ENCODE data around the gene CEACAM19.

CEACAM19 gene

GRCh38 chr19:44723299-44723951, 52.1 kb downstream of the CEACAM19 start:
- H3K9me3 ChIP-seq (ENCODE audit: control insufficient read depth, insufficient read depth, low read length): no peaks in the 10 kb centered on the region
- H3K4me3 ChIP-seq (ENCODE audit: low read length): no peak overlapping the region
- peaks cover 1% of the 10 kb centered on the region; the same call in 1 of the 2 replicates for H3K4me1 ChIP-seq (ENCODE audit: control insufficient read depth, insufficient read depth, low read length)
- no peaks in the 10 kb centered on the region for H3K36me3 ChIP-seq (ENCODE audit: control insufficient read depth, insufficient read depth, low read length)
- H3K27ac ChIP-seq (ENCODE audit: low read length): no peak overlapping the region
- WGBS (ENCODE audit: insufficient coverage, insufficient read length): no CpG with 5 or more reads among the region's 10 CpGs
- no peak for DNase-seq (ENCODE audit: low read depth, low spot score)
- no peaks in the 10 kb centered on the region for H3K27me3 ChIP-seq (ENCODE audit: control insufficient read depth, insufficient read depth, low read length)

GRCh38 chr19:44723952-44724319, 52.7 kb downstream of the CEACAM19 start:
- Histone ChIP-seq H3K4me1 (ENCODE audit: control insufficient read depth, insufficient read depth, low read length) (peaks cover 1% of the 10 kb centered on the region; the same call in 1 of the 2 replicates), H3K4me3 (ENCODE audit: low read length) (no peak overlapping the region), H3K27ac (ENCODE audit: low read length) (no peak overlapping the region), H3K27me3 (ENCODE audit: control insufficient read depth, insufficient read depth, low read length) (no peaks in the 10 kb centered on the region), H3K9me3 (ENCODE audit: control insufficient read depth, insufficient read depth, low read length) (no peaks in the 10 kb centered on the region), H3K36me3 (ENCODE audit: control insufficient read depth, insufficient read depth, low read length) (no peaks in the 10 kb centered on the region)
- no CpG with 5 or more reads among the region's 7 CpGs for WGBS (ENCODE audit: insufficient coverage, insufficient read length)
- DNase-seq (ENCODE audit: low read depth, low spot score): no peak

- no peak for DNase-seq (ENCODE audit: low read depth, low spot score)
- Histone ChIP-seq H3K27ac (ENCODE audit: low read length) (no peak overlapping the region), H3K36me3 (ENCODE audit: control insufficient read depth, insufficient read depth, low read length) (no peaks in the 10 kb centered on the region), H3K9me3 (ENCODE audit: control insufficient read depth, insufficient read depth, low read length) (no peaks in the 10 kb centered on the region), H3K4me1 (ENCODE audit: control insufficient read depth, insufficient read depth, low read length) (no peaks in the 10 kb centered on the region; the same call in 1 of the 2 replicates), H3K27me3 (ENCODE audit: control insufficient read depth, insufficient read depth, low read length) (no peaks in the 10 kb centered on the region), H3K4me3 (ENCODE audit: low read length) (no peak overlapping the region)
- no CpG with 5 or more reads among the region's 18 CpGs for WGBS (ENCODE audit: insufficient coverage, insufficient read length)
These were observed 54.0 kb downstream of the CEACAM19 start for GRCh38 chr19:44725251-44725650.

- Histone ChIP-seq H3K27ac (ENCODE audit: low read length) (no peak overlapping the region), H3K36me3 (ENCODE audit: control insufficient read depth, insufficient read depth, low read length) (no peaks in the 10 kb centered on the region), H3K4me1 (ENCODE audit: control insufficient read depth, insufficient read depth, low read length) (no peaks in the 10 kb centered on the region; the same call in 1 of the 2 replicates), H3K9me3 (ENCODE audit: control insufficient read depth, insufficient read depth, low read length) (no peaks in the 10 kb centered on the region), H3K27me3 (ENCODE audit: control insufficient read depth, insufficient read depth, low read length) (no peaks in the 10 kb centered on the region), H3K4me3 (ENCODE audit: low read length) (no peak overlapping the region)
- no CpG with 5 or more reads among the region's 5 CpGs for WGBS (ENCODE audit: insufficient coverage, insufficient read length)
- no peak for DNase-seq (ENCODE audit: low read depth, low spot score)
These were observed 54.4 kb downstream of the CEACAM19 start for GRCh38 chr19:44725684-44726083.

GRCh38 chr19:44726465-44726864, 55.2 kb downstream of the CEACAM19 start:
- H3K4me3 ChIP-seq (ENCODE audit: low read length): no peak overlapping the region
- H3K36me3 ChIP-seq (ENCODE audit: control insufficient read depth, insufficient read depth, low read length): no peaks in the 10 kb centered on the region
- no CpG with 5 or more reads among the region's 12 CpGs for WGBS (ENCODE audit: insufficient coverage, insufficient read length)
- no peaks in the 10 kb centered on the region for H3K9me3 ChIP-seq (ENCODE audit: control insufficient read depth, insufficient read depth, low read length)
- no peak overlapping the region for H3K27ac ChIP-seq (ENCODE audit: low read length)
- no peak for DNase-seq (ENCODE audit: low read depth, low spot score)
- H3K4me1 ChIP-seq (ENCODE audit: control insufficient read depth, insufficient read depth, low read length): no peaks in the 10 kb centered on the region; the same call in 1 of the 2 replicates
- no peaks in the 10 kb centered on the region for H3K27me3 ChIP-seq (ENCODE audit: control insufficient read depth, insufficient read depth, low read length)

- Histone ChIP-seq H3K27me3 (ENCODE audit: control insufficient read depth, insufficient read depth, low read length) (no peaks in the 10 kb centered on the region), H3K36me3 (ENCODE audit: control insufficient read depth, insufficient read depth, low read length) (no peaks in the 10 kb centered on the region), H3K4me3 (ENCODE audit: low read length) (no peak overlapping the region), H3K4me1 (ENCODE audit: control insufficient read depth, insufficient read depth, low read length) (no peaks in the 10 kb centered on the region; the same call in 1 of the 2 replicates), H3K9me3 (ENCODE audit: control insufficient read depth, insufficient read depth, low read length) (no peaks in the 10 kb centered on the region), H3K27ac (ENCODE audit: low read length) (no peak overlapping the region)
- no peak for DNase-seq (ENCODE audit: low read depth, low spot score)
- WGBS (ENCODE audit: insufficient coverage, insufficient read length): no CpG with 5 or more reads among the region's 6 CpGs
These were observed 56.9 kb downstream of the CEACAM19 start for GRCh38 chr19:44728178-44728577.

- Histone ChIP-seq H3K9me3 (ENCODE audit: control insufficient read depth, insufficient read depth, low read length) (no peaks in the 10 kb centered on the region), H3K27ac (ENCODE audit: low read length) (no peak overlapping the region), H3K4me3 (ENCODE audit: low read length) (no peak overlapping the region), H3K4me1 (ENCODE audit: control insufficient read depth, insufficient read depth, low read length) (no peaks in the 10 kb centered on the region; the same call in 1 of the 2 replicates), H3K36me3 (ENCODE audit: control insufficient read depth, insufficient read depth, low read length) (no peaks in the 10 kb centered on the region), H3K27me3 (ENCODE audit: control insufficient read depth, insufficient read depth, low read length) (no peaks in the 10 kb centered on the region)
- no peak for DNase-seq (ENCODE audit: low read depth, low spot score)
- no CpG with 5 or more reads among the region's 8 CpGs for WGBS (ENCODE audit: insufficient coverage, insufficient read length)
These were observed 58.3 kb downstream of the CEACAM19 start for GRCh38 chr19:44729516-44730033.

GRCh38 chr19:44731081-44731480, 59.8 kb downstream of the CEACAM19 start:
- Histone ChIP-seq H3K27ac (ENCODE audit: low read length) (no peak overlapping the region), H3K36me3 (ENCODE audit: control insufficient read depth, insufficient read depth, low read length) (no peaks in the 10 kb centered on the region), H3K9me3 (ENCODE audit: control insufficient read depth, insufficient read depth, low read length) (no peaks in the 10 kb centered on the region), H3K4me1 (ENCODE audit: control insufficient read depth, insufficient read depth, low read length) (no peaks in the 10 kb centered on the region; the same call in none of the 2 replicates), H3K4me3 (ENCODE audit: low read length) (no peak overlapping the region), H3K27me3 (ENCODE audit: control insufficient read depth, insufficient read depth, low read length) (no peaks in the 10 kb centered on the region)
- no peak for DNase-seq (ENCODE audit: low read depth, low spot score)
- no CpG with 5 or more reads among the region's 5 CpGs for WGBS (ENCODE audit: insufficient coverage, insufficient read length)

GRCh38 chr19:44731622-44732021, 60.3 kb downstream of the CEACAM19 start:
- Histone ChIP-seq H3K27me3 (ENCODE audit: control insufficient read depth, insufficient read depth, low read length) (no peaks in the 10 kb centered on the region), H3K9me3 (ENCODE audit: control insufficient read depth, insufficient read depth, low read length) (no peaks in the 10 kb centered on the region), H3K36me3 (ENCODE audit: control insufficient read depth, insufficient read depth, low read length) (no peaks in the 10 kb centered on the region), H3K4me3 (ENCODE audit: low read length) (no peak overlapping the region), H3K4me1 (ENCODE audit: control insufficient read depth, insufficient read depth, low read length) (no peaks in the 10 kb centered on the region; the same call in none of the 2 replicates), H3K27ac (ENCODE audit: low read length) (no peak overlapping the region)
- no peak for DNase-seq (ENCODE audit: low read depth, low spot score)
- WGBS (ENCODE audit: insufficient coverage, insufficient read length): no CpG with 5 or more reads among the region's 5 CpGs

- WGBS (ENCODE audit: insufficient coverage, insufficient read length): 100% methylated on average over 2 of the region's 11 CpGs
- no peaks in the 10 kb centered on the region for H3K36me3 ChIP-seq (ENCODE audit: control insufficient read depth, insufficient read depth, low read length)
- no peak overlapping the region for H3K27ac ChIP-seq (ENCODE audit: low read length)
- H3K4me3 ChIP-seq (ENCODE audit: low read length): no peak overlapping the region
- no peaks in the 10 kb centered on the region for H3K27me3 ChIP-seq (ENCODE audit: control insufficient read depth, insufficient read depth, low read length)
- no peaks in the 10 kb centered on the region; the same call in none of the 2 replicates for H3K4me1 ChIP-seq (ENCODE audit: control insufficient read depth, insufficient read depth, low read length)
- DNase-seq (ENCODE audit: low read depth, low spot score): no peak
- no peaks in the 10 kb centered on the region for H3K9me3 ChIP-seq (ENCODE audit: control insufficient read depth, insufficient read depth, low read length)
These were observed 61.1 kb downstream of the CEACAM19 start for GRCh38 chr19:44732235-44733014.

Data from iPS DF 6.9 (cell line).